ENCODE results near the gene TGFBR2.

DNA sequence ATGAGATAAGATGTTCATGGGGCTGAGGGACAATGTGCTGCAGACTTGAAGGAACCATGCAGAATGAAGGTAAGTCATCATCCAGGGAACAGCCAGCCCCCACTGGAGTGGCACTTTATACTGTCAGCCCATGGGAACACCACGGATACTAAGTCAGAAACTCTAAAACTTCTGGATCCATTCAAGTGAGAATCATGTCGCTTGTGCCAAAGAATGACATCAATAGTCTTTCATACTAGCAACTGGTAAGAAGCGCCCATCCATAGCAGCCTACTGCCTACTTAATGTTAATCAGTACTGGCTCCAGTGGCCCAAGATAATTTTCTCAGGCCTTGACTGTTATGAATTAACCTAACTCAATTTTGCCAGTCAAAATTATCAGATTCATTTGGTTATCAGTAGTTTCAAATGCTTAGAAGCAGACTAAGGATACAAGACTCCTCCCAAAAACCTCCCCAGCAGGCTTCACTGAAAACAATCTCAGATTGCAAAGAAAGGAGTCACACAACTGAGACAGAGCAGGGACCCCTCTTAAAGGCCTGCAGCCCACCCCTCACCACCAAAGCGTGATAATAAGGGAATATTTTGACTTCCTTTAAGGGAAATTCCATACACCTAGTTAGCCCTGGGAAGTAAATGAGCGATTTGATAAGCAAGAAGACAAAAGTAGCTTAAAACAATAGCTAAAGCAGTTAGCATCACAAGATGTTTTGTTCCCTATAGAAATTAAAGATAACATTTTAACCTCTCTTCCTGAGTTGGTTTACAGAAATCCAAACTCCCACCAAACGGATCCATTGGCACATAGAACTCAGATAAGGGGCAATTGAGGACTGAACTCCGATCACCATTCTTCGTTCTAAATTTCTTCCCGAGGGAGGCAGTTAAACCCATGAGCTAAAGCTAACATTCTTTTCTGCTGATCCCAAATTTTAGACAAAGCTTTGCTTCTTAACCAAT lies 98.8 kb downstream of the TGFBR2 start:
- TF ChIP-seq, protein P1, sequence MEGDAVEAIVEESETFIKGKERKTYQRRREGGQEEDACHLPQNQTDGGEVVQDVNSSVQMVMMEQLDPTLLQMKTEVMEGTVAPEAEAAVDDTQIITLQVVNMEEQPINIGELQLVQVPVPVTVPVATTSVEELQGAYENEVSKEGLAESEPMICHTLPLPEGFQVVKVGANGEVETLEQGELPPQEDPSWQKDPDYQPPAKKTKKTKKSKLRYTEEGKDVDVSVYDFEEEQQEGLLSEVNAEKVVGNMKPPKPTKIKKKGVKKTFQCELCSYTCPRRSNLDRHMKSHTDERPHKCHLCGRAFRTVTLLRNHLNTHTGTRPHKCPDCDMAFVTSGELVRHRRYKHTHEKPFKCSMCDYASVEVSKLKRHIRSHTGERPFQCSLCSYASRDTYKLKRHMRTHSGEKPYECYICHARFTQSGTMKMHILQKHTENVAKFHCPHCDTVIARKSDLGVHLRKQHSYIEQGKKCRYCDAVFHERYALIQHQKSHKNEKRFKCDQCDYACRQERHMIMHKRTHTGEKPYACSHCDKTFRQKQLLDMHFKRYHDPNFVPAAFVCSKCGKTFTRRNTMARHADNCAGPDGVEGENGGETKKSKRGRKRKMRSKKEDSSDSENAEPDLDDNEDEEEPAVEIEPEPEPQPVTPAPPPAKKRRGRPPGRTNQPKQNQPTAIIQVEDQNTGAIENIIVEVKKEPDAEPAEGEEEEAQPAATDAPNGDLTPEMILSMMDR (conservative IDR thresholded peaks at IDR 0.05 in 1 of 2, IDR thresholded peaks at IDR 0.05 in 1 of 2; ENCODE audit: extremely low read depth in 1 of 2, insufficient read depth in 1 of 2, low read depth in 1 of 2, low read length in 2 of 2): no peak
- TF ChIP-seq EZH2 (IDR thresholded peaks at IDR 0.05; ENCODE audit: borderline replicate concordance, low read length): no peak
